KG1 (cell line): ENCODE results near the gene BCDIN3D.

Source experiments
- DNase-seq: peaks from one replicate; lab custom pipeline; 2025; lab: John Stamatoyannopoulos, UW

Gene BCDIN3D

GRCh38 chr12:49796155-49796554 lies 46.8 kb downstream of the BCDIN3D start:
- no peak for DNase-seq

DNA sequence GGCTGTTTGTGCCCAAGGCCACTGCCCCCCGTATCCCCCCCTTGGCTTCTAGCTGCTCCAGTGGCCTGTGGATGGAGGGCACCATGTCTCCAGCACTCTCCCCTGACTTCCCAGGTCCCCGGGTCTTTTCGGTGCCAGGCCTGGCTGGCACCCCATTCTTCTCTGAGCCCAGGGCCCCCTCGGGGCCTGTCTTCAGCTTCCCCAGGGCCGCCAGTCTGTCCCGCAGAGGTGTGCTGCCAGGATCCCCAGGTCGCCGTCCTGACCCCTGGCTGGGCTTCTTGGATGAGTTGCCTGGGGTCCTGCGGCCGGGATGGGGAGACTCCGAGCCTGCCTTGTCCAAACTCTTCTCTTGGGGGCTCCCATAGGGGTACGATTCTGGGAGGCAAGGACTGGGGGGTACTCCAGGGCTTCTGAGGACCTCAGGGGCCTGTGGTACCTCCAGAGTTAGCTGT lies 47.2 kb downstream of the BCDIN3D start:
- DNase-seq: no peak

DNA sequence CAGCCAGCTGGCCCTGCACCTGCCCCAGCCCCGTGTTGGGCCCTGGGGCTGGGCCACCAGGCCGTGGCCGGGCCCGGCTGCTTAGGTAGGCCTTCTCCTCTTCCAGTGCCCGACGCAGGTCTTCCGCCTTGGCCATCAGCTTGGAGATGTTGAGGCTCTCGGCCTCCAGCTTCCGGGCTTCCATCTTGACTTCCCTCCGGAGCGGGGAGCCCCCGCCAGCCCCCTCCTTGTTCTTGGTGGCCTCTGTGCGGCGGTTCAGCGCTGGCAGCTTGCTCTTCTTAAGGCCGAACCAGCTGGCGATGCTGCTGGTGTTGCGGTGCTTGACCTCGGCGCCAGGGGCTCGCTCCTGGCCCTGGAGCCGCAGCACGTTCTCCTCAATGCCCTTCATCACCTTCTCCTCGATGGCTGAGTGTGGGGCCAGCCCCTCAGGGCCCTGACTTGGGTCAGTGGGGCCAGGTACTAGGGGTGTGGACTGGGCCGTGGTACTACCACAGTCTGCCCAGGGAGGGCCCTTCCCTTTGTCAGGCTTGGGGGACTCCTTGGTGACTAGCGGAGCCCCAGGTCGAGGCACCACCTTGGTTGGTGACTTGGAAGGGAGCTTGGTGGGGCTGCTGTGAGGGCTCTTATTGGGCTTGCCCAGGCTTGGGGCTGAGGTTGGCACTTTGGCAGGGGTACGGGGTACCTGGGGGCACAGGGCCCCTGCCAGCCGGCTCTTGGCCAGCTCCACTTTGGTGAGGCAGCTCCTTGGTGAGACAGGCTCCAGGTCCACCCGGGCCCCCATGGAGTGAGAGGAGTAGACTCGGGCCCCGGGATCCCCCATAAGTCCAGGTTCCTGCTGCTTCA lies 47.9 kb downstream of the BCDIN3D start:
- no peak for DNase-seq

DNA sequence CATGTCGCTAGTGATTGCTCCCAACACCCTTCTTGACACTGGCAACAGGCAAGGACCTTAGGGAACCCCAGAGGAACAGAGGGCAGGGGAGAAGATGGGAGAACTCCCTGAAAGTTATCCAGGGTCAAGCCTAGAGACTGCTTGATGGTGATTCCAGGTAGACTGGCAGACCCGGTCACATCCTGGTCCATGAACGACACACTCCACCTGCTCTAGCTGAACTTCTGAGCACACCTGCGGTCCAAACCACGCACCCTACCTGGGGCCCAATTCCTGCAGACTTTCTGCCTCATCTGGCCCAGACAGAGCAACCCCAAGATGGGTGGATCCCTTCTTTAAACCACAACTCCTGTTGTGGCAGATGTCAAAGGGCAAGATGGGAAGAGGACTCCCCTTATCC lies 48.9 kb downstream of the BCDIN3D start:
- no peak for DNase-seq

DNA sequence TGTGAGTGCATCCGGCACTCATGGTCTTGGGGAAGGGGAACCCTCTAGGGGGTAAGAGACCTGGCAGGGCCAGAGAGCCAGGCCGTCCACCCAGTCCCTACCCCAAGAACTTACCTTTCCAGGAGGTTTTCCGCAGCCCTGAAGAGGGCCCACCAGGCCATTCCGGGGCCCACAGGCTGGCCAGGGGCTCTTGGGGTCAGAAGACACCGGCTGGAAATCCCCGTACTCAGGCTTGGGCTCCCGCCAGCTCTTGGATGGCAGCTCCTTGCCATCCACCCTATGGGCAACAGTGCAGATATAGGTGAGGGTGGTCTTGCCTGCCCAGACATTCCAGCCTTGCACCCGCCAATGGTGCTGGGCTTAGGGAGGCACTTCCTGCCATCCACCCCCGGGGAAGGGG lies 49.3 kb downstream of the BCDIN3D start:
- no peak for DNase-seq

GRCh38 chr12:49792976-49793580 lies 49.8 kb downstream of the BCDIN3D start:
- DNase-seq: no peak

DNA sequence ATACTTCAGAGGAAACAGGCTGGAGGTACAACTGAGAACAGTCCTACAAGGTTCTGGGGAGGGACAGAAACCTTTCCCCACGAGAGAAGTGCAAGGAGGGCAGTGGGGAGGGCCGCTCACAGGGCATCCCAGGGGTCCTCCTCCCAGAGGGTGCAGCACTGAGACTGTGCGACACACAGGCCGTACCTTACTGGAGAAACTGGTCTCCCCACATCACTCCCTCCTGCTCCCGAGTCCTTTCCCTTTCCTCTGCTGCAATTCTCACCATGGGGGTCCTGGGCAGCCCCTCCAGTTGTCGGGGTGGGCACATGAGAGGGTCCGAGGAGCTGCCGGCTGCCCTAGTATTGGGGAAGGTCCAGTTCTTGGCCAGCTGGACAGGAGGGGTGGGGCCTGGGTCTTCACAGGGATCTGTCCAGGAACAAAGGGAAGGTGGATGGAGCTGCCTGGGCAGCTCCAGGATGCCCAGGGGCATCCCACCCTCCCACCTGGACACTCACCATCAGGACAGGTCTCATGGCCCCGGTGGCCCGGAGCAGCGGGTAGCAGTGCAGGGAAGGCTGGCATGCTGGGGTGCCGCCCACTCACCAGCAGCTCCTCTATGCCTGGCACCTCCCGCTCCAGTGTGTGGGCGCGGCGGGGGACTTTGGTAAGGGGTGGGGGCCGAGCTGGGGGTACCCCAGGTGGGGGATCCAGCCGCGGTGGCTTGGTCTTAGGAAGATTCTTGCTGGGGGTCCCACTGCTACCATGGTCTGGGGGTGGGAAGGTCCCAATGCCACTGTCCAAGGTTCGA lies 50.5 kb downstream of the BCDIN3D start:
- no peak for DNase-seq

DNA sequence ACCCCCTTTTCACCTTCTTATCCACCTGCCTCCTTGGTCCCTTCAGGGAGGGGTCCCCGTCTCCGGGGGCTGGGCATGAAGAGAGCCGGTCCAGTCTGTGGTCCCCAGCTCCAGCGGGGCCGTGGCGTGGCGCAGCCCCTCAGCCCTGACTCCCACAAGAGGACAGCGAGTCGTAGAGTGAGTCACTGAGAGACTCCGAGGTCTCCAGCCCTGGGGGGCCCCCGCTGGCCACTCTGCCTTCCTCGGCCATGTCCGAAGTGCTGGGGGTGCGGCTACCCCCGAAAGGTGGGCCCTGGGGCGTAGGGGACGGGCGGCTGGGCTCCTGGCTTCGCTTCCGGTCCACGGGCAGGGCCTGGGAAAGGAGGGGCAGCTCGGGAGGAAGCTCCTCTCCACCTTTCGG lies 51.2 kb downstream of the BCDIN3D start:
- no peak for DNase-seq

DNA sequence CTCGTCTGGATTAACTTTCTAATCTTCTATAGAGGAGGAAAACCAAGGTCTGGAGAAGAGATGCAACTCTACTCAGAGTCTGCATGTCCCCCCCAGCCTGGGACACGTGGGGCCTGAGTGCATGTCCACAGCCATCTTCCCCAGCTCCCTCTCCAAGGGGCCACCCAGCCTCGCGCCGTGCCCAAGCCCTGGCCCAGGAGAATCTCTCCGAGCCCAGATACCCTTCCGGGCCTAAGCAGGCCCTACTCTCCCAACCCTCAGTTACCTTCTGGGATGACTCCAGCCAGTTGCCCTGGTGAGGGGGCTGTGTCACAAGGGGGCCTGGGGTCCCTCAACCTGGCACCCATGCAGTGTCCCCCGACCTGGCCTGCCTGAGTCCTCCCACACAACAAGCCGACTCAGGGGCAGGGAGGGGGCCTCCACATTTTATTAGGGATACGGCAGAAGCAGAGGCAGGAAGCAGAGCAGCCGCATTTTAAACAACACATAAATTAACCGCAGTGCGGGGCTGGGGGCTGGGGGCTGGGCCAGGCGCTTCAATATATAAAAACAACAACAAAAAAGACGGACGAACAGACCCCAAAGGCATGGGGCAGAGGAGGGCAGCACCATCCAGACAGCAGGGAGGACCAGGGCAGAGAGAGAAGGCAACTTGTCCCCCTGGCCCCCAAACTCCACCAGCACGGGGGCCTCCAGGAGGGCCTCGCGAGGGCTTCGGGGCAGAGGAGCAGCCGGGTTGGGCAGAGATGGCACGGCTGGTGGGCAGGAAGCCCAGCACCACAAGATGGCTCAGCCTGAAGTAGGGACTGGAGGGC lies 52.0 kb downstream of the BCDIN3D start:
- no peak for DNase-seq

GRCh38 chr12:49789992-49790391 lies 52.9 kb downstream of the BCDIN3D start:
- no peak for DNase-seq

DNA sequence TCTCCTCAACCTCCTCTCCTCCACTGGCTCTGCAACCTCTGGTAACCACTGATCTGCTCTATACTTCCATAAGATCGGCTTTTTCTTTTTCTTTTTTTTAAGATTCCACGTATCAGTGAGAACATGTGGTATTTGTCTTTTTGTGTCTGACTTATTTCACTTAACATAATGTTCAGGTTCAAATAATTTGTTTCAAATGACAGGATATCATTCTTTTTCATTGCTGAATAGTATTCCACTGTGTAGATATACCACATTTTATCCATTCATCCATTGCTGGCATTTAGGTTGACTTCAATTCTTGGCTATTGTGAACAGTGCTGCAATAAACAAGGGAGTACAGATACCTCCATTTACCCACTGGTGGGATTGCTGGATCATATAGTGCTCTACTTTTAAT lies 55.2 kb downstream of the BCDIN3D start:
- no peak for DNase-seq
